Mesodermal cell (in vitro differentiated cells): ENCODE measurements around the gene MCF2L.
"Not testable (repeated sequence)": the region's sequence is repeated elsewhere in the genome, so short reads cannot be mapped to it uniquely, and the experiment has no call there.

Experiments used
- H3K27ac ChIP-seq: 2 replicates; pipeline ENCODE4 v1.7.0; 2013; ENCODE audit warnings: mild to moderate bottlenecking, low read depth, low read length, moderate library complexity; ENCODE audit not compliant: severe bottlenecking
- H3K36me3 ChIP-seq: 2 replicates; pipeline ENCODE4 v1.7.1; 2013; ENCODE audit warnings: mild to moderate bottlenecking, low read length, moderate library complexity; ENCODE audit not compliant: control insufficient read depth, insufficient read depth
- H3K4me1 ChIP-seq: one replicate; pipeline ENCODE4 v1.7.1; 2013; ENCODE audit warnings: mild to moderate bottlenecking, low read length; ENCODE audit not compliant: insufficient read depth, control insufficient read depth, poor library complexity, severe bottlenecking
- H3K4me3 ChIP-seq: 2 replicates; pipeline ENCODE4 v1.7.0; 2013; ENCODE audit warnings: low read length, control low read depth, mild to moderate bottlenecking; ENCODE audit not compliant: insufficient read depth, poor library complexity, severe bottlenecking; ENCODE audit errors: extremely low read depth
- H3K9me3 ChIP-seq: 2 replicates; pipeline ENCODE4 v1.7.1; 2013; ENCODE audit warnings: mild to moderate bottlenecking, low read length, moderate library complexity; ENCODE audit not compliant: control insufficient read depth
- WGBS, 2 experiments: methylation state at CpG; one replicate each; pipeline ENCODE4 v1.1.5; 2013; ENCODE audit warnings: missing lambda C conversion rate in 2 of 2; ENCODE audit not compliant: insufficient coverage in 2 of 2; 5-methylcytosine and 5-hydroxymethylcytosine counted together

MCF2L gene

GRCh38 chr13:113029061-113029445, 60.0 kb downstream of the MCF2L start:
- Histone ChIP-seq H3K27ac (no peak overlapping the region), H3K9me3 (no peaks in the 10 kb centered on the region), H3K4me3 (no peak overlapping the region), H3K36me3 (no peaks in the 10 kb centered on the region), H3K4me1 (no peaks in the 10 kb centered on the region)
- 91 to 98% methylated on average over 9 of the region's 10 CpGs for WGBS, 2 experiments

GRCh38 chr13:113029487-113030258, 60.7 kb downstream of the MCF2L start:
- 43 to 59% methylated on average over 14 to 20 of the region's 23 CpGs for WGBS, 2 experiments
- H3K36me3 ChIP-seq = no peaks in the 10 kb centered on the region
- no peaks in the 10 kb centered on the region for H3K4me1 ChIP-seq

DNA sequence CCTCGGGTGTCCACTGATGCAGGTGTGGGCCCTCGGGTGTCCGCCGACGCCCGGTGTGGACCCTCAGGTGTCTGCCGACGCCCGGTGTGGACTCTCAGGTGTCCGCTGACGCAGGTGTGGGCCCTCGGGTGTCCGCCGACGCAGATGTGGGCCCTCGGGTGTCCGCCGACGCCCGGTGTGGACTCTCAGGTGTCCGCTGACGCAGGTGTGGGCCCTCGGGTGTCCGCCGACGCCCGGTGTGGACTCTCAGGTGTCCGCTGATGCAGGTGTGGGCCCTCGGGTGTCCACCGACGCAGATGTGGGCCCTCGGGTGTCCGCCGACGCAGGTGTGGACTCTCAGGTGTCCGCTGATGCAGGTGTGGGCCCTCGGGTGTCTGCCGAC, 61.2 kb downstream of the MCF2L start:
- H3K36me3 ChIP-seq, H3K4me1 ChIP-seq, H3K4me3 ChIP-seq, H3K9me3 ChIP-seq, H3K27ac ChIP-seq: not testable (repeated sequence)
- 95% methylated on average over 35 to 38 of the region's 38 CpGs for WGBS, 2 experiments

More at GRCh38 chr13:113029487-113030258, 60.7 kb downstream of the MCF2L start:
- H3K27ac ChIP-seq = no peak overlapping the region
- no peaks in the 10 kb centered on the region for H3K9me3 ChIP-seq
- H3K4me3 ChIP-seq = no peak overlapping the region

DNA sequence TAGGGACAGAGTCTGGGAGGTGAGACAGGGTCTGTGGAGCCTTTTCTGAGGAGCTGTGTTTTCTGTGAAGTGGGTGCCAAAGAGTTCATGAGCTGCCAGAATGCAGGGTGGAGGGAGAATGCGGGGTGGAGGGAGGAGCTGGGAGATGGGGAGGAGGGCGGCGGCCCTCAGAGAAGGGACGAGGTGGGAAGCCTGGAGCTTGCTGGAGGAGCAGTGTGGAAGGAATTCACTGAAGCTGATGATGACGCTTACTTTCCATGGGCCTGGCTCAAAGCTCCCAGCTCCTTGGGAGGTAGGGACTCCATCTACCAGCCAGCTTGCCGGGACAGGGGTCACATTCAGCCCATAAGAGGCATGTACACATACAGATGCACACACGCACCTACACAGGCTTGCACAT, 62.5 kb downstream of the MCF2L start:
- WGBS, 2 experiments = 75 to 80% methylated on average over 6 to 7 of the region's 7 CpGs
- H3K4me1 ChIP-seq = no peaks in the 10 kb centered on the region
- H3K27ac ChIP-seq = no peak overlapping the region
- no peaks in the 10 kb centered on the region for H3K36me3 ChIP-seq
- H3K4me3 ChIP-seq = no peak overlapping the region
- H3K9me3 ChIP-seq = no peaks in the 10 kb centered on the region

DNA sequence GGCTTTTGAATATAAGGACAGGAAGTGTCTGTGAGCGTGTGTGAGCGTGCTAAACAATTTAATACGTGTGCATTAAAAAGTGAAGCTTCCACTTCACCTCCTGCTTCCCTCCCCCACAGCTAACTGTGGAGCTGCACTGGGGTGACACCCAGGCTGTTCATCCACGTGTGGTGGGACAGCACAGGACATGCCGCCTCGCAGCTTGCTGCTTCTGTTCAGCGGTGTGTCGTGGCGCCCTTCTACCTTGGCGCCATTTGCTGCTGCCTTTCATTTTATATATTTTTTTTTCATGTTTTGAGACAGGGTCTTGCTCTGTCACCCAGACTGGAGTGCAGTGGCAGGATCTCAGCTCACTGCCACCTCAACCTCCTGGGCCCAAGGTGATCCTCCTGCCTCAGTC, 63.3 kb downstream of the MCF2L start:
- Histone ChIP-seq H3K9me3 (no peaks in the 10 kb centered on the region), H3K4me1 (no peaks in the 10 kb centered on the region), H3K27ac (no peak overlapping the region), H3K4me3 (no peak overlapping the region), H3K36me3 (no peaks in the 10 kb centered on the region)
- WGBS, 2 experiments = 95 to 96% methylated on average over 5 to 7 of the region's 10 CpGs

- H3K36me3 ChIP-seq = no peaks in the 10 kb centered on the region
- H3K4me3 ChIP-seq = no peak overlapping the region
- no peaks in the 10 kb centered on the region for H3K9me3 ChIP-seq
- 93 to 98% methylated on average over 30 to 36 of the region's 43 CpGs for WGBS, 2 experiments
- H3K4me1 ChIP-seq = no peaks in the 10 kb centered on the region
- H3K27ac ChIP-seq = no peak overlapping the region
Observed at GRCh38 chr13:113033054-113033850, 64.2 kb downstream of the MCF2L start.

DNA sequence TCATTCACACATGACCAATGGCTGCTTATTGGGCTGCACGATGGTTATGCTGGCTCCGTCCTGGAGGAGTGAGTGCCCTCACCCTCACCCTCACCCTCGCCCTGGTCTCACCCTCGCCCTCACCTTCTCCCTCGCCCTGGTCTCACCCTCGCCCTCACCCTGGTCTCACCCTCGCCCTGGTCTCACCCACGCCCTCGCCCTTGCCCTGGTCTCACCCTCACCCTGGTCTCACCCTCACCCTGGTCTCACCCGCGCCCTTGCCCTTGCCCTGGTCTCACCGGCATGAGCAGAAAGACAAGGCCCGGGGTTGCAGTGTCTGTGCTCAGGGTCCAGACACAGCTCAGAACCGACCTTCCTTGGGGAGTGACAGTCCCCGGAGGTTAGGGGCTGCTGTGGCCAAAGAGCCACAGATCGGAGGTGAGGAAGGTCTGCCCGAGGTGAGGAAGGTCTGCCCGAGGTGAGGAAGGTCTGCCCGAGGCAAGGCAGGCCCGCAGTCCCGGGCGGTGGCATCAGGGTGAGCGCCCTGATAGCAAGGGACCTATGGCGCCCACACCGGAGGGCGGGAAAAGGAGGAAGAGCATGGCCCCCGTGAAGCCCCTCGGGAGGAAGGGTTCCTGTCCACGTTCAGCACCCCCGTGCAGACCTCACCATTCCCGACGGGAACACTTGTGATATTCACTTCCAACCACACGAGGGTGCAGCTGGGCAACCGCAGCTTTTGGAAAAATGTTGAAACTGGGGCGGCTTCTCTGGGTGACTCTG, 65.6 kb downstream of the MCF2L start:
- Histone ChIP-seq H3K4me3 (no peak overlapping the region), H3K36me3 (no peaks in the 10 kb centered on the region), H3K4me1 (no peaks in the 10 kb centered on the region), H3K27ac (no peak overlapping the region), H3K9me3 (no peaks in the 10 kb centered on the region)
- 66 to 77% methylated on average over 27 to 30 of the region's 35 CpGs for WGBS, 2 experiments

GRCh38 chr13:113035213-113035800, 66.3 kb downstream of the MCF2L start:
- H3K9me3 ChIP-seq = no peaks in the 10 kb centered on the region
- no peak overlapping the region for H3K4me3 ChIP-seq
- no peak overlapping the region for H3K27ac ChIP-seq
- no peaks in the 10 kb centered on the region for H3K36me3 ChIP-seq
- H3K4me1 ChIP-seq = no peaks in the 10 kb centered on the region
- 77 to 81% methylated on average over 17 to 20 of the region's 20 CpGs for WGBS, 2 experiments

DNA sequence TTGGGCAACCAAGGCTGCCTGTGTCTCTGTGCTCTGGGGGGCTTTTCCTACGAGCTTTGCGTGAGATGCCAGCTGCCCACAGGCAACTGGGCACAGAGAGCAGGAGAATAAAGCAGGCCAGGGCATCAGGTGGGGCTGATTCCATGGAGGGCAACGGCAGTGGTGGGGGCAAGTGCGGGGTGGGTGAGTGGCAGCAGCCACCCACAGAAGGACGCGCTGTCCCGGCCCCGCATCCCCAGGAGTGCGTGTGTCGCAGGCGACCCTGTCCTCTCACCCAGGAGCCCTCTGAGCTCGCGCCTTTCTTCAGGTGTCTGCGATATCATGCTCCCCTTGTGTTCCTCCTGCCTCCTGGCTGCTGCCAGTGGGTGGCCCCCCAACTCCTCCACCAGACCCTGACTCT, 67.4 kb downstream of the MCF2L start:
- Histone ChIP-seq H3K4me3 (no peak overlapping the region), H3K9me3 (no peaks in the 10 kb centered on the region), H3K4me1 (no peaks in the 10 kb centered on the region), H3K36me3 (no peaks in the 10 kb centered on the region), H3K27ac (no peak overlapping the region)
- WGBS, 2 experiments = 91 to 96% methylated on average over 14 of the region's 14 CpGs

GRCh38 chr13:113040031-113040430, 71.0 kb downstream of the MCF2L start:
- Histone ChIP-seq H3K27ac (no peak overlapping the region), H3K36me3 (no peaks in the 10 kb centered on the region), H3K4me3 (no peak overlapping the region), H3K9me3 (no peaks in the 10 kb centered on the region), H3K4me1 (no peaks in the 10 kb centered on the region)
- WGBS, 2 experiments = 71% methylated on average over 4 of the region's 8 CpGs; no CpG with 5 or more reads in 1 of the 2 experiments
